HT-29 (cell line): ENCODE data around the gene PACSIN2. TPM values are rescaled to one million over a fixed set of nuclear protein-coding genes. Genes with fewer than 3 reads are reported as not detected.
A peak's percentile ranks its signal among the peaks of the same experiment; 100 is the strongest.

Experiments used
- DNase-seq: peaks from one replicate; pipeline ENCODE4 v3.0.0-alpha.2; 2015; ENCODE audit warnings: low spot score
- total RNA-seq: library from RNA; depleted of rRNA; stranded (reverse); fragments of >200 nt; shearing (Covaris generic); gene quantifications from 2 replicates; pipeline ENCODE4 v1.2.3, GENCODE V29; 2014; rRNA removed

The PACSIN2 gene
- total RNA-seq, 1 experiment from 2014 or later, result 44.8 TPM

DNA sequence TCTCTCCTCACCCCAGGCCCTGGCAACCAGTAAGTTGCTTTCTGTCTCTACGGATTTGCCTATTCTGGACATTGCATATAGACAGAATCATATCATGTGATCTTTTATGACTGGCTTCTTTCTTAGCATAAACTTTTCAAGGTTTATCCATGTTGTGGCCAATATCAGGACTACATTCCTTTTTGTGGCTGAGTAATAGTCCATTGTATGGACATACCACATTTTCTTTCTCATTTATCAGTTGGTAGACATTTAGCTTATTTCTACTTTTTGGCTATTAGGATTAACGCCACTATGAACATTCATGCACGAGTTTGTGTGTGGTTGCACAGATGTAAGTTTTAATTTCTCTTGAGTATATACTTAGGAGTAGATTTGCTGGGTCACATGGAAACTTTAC, 193.6 kb downstream of the PACSIN2 start:
- no peak for DNase-seq

DNA sequence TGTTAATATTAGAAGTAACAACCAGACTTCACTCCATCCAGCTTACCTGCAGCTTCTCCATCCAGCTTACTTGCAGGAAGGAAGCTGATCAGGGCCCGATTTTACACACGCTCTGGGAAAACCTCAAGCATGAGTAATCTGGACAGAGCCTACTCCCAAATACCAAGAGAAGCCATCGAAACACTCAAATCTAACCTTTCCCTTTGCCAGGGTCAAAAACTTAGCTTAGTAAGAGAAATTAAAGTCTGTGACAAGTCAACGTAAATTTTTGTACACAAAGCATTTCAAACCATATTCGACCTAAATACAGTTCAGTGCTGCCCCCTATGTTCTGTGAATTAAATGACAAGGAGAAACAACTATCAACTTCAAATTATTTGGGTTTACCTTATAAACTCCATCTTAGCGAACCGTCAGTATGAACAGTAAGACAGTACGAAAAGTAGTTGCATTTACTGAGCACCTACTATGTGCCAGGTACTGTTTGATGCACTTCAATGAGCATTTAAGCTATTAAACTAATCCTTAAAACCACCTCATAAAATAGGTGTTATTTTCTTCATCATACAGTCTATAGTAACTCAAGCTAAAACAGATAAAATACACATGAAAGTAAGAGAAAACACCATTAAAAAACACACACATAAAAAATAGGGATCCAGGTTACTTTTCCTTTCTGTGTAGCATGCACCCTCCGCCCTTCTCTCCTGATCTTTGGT, 194.7 kb downstream of the PACSIN2 start:
- peak; percentile 38 for DNase-seq

Other genes starting within 250 kb of the PACSIN2 start
- 6.8 and 7.7 TPM in 2 replicates for gene ARFGAP3, start 157.9 kb downstream of the PACSIN2 start, total RNA-seq
- 1.6 and 2.5 TPM in 2 replicates for gene TTLL1, start 74.2 kb upstream of the PACSIN2 start, total RNA-seq
- gene BIK, start 95.6 kb upstream of the PACSIN2 start, total RNA-seq, result 3.9 and 4.2 TPM in 2 replicates
- gene MCAT, start 128.2 kb upstream of the PACSIN2 start, total RNA-seq, result 40.9 and 43.1 TPM in 2 replicates
- 516 and 532 TPM in 2 replicates for gene TSPO, start 136.4 kb upstream of the PACSIN2 start, total RNA-seq
- 102 and 110 TPM in 2 replicates for gene TTLL12, start 172.0 kb upstream of the PACSIN2 start, total RNA-seq